Stimulated activated CD4-positive, alpha-beta T cell treated with anti-CD3 and anti-CD28 coated beads, TNF-alpha, amount 100 ng/mL, for 4 hours (primary cell): ENCODE measurements around the gene NUDT16L1.
A peak's percentile ranks its signal among the peaks of the same experiment; 100 is the strongest.

ENCODE experiments used
- DNase-seq, 3 experiments: peaks; one replicate each; pipeline ENCODE4 v3.0.0-alpha.2; 2020; ENCODE audit warnings: low read depth in 3 of 3

The NUDT16L1 gene

DNA sequence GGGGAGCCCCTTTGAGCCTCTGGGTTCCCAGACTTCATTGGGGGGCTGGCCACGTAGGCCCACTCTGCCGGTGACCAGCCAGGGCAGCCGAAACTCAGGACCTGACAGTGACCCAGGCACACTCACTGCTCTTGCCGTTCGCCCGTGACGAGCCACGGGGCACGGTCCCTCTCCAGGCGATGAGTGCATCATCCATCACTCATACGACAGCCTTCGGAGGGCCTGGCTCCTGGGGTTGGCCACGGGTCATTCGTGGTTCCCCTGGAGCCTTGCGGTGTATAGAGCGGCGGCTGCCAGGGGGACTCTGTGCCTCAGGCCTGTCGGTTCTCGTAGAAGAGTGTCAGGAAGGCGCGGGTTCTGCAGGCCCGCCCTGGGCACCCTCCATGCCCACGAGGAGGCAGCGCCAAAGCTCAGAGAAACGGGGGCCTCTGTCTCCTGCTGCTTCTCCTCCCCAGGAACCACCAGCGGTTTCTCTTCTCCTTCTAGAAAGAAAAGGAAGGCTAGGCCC lies 11.2 kb upstream of the NUDT16L1 start:
- no peak for DNase-seq

DNA sequence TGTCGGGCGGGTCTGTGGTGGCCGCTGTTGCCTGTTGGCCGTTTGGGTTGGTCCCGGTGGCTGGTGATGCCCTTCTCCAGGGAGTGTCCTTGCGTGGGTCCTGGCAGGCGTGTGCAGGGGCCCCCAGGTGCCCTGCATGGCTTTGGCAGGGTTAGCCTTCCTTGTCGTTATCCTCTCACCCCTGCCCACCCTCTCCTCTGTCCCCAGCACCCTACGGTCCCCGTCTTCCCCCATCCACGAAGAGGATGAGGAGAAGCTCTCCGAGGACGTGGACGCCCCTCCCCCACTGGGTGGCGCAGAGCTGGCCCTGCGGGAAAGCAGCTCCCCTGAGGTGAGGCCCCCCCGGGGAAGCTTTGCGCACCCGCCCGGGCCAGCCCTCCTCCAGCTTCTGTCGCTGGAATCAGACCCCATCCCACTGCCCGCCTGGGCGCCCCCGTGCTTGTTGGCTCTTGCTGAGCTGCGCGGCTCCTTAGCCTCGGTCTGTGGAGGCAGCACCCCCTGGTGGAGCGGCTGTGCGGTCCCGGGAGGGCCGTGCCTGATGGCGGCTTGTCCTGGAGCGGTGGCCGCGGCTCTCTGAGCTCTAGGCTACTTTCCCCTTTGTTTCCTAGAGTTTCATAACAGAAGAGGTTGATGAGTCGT lies 10.6 kb upstream of the NUDT16L1 start:
- no peak for DNase-seq

DNA sequence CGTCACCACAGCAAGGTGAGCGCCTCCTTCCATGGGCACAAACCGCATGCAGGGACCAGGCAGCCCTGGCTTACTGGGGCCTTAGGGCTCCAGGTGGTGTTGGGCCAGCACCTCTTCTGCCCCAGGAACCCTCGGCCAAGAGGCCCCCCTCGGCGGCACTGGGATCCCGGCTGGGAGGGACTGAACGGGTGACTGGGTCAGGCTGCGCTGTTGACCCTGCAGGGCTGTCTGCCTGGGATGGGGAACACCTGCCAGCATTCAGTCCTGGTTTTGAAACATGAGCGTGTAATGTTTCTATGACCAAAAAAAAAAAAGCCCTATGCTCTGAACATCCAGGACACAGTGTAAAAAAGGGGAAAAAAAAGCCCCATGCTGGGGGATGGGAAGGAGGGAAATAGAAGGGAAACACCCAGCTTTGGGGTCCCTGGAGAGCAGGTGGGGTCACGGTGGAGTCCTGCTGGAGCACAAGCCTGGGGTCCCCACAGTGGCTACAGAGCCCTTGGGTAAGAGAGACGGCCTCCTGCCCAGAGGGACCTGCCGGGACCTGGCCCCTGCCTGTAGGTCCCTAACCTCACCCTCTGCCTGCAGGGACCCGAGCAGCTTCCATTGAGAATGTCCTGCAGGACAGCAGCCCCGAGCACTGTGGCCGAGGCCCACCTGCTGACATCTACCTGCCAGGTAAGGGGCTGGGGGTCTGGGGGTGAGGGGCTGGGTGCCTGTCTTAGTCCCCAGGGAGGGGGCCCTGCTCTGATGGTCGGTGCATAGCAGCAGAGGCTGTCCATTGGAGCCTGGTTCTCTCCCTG lies 9.9 kb upstream of the NUDT16L1 start:
- DNase-seq, result no peak

DNA sequence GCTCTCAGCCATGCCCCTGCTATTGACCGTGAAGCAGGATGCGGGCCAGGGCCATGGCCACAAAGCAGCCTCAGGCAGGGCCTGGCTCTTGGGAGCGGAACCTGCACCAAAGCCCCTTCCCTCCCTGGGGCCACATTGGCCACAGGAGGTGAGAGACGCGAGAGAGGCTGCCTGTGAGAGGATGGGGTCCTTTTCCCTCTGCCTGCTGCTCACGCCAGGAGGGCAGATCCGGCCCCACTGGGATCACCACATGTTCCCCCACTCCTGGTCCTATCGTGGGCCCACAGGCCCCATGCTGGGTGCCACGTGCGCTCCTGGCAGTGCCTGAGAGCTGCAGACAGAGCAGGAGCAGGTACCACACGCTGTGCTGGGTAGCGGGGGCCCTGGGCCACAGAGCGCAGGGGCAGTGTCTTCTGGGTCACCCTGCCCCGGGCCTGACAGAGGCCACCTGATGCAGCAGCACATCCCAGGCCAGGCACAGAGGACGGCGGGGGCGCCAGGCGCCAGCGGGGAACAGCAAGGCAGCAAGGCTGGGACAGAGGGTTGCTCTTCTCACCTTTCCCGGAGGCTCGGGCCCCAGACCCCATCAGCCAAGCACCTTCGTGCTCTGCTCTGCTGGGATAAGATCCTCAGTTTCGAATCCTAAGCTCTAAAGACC lies 9.2 kb upstream of the NUDT16L1 start:
- no peak for DNase-seq

DNA sequence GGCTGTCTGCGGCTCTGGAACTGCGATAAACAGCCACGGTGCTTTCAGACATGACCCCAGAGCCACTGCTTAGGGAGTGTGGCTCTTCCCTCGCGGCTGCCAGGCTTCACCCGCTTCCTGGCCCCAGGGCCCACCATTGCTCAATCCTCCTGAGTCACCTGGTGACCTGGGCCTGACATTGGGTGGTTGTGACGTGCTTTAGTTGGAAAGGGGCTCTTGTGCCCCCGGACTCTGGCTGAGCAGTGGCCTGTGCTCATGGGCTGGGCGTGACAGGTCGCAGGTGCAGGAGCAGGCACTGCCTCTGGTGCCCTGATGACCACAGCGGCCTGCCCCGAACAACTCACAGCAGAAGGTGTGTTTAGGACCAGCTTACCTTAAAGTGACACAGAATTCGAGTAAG lies 8.6 kb upstream of the NUDT16L1 start:
- DNase-seq, result no peak

DNA sequence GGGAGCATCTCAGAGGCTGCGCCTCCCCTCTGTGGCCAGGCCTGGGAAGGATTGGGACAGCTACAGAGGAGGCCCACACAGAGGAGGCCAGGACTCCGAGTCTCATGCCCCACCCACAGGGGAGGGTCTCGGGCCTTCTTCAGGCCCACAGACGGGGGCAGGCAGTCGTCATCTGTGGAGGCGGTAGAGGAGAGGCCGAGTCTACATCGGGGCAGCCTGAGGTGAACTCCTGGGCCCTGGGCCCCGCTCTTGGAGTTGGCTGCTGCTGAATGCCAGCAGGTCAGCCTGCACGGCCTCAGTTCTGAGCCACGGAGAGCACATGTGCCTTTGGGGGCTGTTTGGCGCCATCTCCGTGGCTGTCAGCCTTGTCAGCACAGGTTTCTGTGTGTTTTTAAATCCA lies 8.1 kb upstream of the NUDT16L1 start:
- no peak for DNase-seq

DNA sequence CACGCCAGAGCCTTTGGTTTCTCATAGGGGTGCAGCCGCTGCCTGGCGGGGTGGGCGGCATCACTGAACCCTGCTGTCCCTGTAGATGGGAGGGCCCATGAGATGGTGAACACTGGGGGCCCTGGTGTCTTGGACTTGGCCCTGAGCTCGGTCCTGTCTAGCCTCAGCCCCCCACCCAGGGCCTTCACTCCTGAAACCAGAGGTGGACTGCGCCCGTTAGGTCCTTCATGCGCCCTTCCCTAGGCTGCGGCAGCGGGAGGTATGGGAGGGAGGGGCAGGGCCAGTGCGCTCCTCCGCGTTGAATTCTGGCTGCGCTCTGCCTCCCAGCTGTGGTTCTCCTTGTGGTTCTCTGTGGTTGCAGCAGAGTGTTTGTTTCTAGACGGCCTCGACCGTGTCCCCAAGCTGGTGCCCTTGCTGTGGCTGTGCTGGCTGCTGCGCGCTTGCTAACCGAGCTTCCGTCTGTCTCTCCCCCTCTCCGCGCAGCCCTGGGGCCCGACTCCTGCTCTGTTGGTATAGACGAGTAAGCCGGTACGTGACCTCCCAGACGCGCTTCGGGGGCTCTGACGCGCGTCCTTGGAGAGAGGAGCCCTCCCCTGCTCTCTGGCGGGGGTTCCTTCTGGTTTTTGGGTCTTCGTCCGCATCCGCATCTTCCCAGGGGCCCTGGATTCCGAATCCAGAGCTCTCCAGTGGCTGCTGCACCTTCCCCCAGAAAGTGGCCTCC lies 7.4 kb upstream of the NUDT16L1 start:
- no peak for DNase-seq

DNA sequence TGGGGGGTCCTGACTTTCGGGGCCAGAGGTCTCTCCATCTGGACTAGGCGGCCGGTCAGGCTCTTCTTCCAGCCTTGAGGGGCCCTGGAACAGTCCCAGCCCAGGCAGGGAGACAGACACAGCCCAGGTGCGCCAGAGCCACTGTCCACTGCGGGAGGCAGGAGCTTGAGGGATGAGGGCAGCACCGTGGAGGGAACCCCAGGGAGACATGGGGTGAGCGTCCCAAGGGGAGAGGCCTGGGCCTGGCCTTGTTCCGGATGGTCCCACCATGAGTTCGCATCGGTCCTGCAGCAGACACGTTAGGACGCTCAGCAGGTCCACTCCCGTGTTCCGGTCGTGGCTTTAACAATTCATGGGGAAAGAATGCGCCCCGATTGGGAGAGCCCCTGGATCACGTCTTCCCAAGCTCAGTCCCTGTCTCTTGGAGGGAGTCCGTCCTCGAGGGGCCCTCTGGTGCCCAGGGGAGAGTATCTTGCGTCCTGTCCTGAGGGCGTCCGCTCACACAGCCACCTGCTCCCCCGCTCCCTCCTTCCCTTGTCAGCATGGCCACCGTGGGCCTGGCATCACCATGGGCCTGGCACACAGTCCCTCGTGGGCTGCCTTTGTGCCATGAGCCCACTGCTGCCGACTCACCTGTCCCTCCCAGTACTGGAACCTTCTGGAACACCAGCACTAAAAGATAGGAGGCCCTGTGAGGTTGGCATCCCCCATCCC lies 6.7 kb upstream of the NUDT16L1 start:
- DNase-seq, result no peak

DNA sequence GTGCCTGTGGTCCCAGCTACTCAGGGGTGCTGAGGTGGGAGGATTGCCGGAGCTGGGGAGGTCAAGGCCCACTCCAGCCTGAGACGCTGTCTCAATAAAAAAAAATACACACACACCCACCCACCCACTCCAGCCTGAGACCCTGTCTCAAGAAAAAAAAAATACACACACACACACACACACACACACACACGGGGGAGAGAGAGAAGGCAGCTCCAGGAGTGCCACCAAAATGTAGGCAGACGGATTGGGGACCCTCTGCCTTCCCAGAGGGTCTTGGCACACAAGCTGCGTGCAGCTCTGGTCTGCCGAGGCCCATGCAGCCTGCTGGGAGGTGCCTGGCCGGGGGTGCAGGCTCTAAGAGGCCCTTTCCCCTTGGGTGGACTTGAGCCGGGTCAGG lies 5.9 kb upstream of the NUDT16L1 start:
- DNase-seq, result no peak

DNA sequence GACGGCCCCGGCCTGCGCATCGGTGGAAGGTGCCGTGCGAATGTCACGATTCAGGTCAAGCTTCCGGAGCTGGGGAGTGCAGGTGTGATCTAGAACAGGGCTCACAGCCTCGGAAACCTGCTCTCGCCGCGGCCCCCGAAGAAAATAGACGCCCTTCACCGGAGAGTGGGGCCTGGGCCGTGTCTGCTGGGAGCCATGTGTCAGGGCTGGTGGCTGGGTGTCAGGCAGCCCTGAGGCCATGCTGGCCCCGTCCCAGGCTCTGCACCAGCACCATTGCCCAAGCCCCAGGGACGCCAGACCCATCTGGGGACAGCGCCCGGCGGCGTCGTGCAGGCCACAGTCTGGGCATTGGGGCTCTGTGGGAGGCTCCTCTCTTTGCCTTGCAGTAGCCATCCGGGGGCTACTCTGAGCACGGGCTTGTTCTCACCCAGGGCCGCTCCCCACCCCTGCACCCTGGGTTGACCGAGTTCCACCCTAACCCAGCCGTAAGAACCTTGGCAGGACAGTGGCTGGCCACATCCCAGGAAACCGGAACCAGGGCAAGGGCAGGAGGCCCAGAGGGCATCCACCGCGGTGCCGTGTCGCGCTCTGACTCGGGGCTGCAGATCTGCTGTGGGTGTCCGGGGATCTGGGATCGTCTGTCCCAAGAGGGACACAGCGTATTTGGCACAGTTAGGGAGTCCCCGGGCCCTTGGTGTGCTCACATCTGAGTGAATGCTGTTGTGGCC lies 5.3 kb upstream of the NUDT16L1 start:
- DNase-seq, result no peak

DNA sequence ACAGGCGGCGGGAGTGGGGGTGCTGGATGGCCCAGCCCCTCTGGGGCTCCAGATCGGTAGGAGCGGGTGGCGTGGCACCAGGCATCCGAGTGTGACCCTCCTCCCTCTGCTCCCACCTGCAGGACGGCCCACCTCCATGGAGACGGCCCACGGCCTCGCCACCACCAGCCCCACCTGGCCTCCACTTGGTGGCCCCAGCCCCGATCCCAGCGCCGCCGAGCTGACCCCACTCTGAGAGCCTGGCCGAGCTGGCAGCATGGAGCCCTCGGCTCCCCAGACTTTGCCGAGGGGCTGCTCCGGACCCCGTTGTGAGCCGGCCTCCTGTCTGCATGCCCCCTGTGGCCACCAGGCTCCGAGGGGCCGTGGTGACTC lies 4.7 kb upstream of the NUDT16L1 start:
- DNase-seq, result no peak

DNA sequence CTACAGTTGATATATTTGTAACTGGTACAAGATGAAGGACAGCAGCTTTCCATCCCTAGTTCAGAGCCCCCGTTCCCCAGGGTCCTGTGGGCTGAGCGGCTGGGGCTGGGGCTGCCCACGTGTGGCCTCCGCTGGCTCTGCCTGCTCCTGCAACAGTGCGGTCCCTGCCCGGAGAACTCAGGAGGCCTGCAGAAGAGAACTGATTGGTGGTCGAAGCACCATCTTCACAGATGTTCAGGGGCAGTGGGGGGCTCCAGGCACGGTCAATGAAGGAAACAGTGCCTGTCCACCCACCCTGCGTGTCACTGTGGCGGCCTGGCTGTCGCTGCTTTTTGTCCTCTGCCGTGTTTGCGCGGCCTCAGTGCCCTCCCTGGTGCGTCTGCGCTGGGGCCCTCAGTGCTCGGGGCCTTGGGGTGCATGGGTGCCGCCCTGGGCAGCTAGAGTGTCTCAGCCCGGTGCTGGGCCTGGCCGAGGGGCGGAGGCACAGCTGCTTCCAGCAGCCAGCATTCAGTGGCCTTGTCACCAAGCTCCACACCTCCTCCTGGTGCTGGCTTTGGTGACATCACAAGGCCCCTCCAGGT lies 4.2 kb upstream of the NUDT16L1 start:
- DNase-seq, result no peak

DNA sequence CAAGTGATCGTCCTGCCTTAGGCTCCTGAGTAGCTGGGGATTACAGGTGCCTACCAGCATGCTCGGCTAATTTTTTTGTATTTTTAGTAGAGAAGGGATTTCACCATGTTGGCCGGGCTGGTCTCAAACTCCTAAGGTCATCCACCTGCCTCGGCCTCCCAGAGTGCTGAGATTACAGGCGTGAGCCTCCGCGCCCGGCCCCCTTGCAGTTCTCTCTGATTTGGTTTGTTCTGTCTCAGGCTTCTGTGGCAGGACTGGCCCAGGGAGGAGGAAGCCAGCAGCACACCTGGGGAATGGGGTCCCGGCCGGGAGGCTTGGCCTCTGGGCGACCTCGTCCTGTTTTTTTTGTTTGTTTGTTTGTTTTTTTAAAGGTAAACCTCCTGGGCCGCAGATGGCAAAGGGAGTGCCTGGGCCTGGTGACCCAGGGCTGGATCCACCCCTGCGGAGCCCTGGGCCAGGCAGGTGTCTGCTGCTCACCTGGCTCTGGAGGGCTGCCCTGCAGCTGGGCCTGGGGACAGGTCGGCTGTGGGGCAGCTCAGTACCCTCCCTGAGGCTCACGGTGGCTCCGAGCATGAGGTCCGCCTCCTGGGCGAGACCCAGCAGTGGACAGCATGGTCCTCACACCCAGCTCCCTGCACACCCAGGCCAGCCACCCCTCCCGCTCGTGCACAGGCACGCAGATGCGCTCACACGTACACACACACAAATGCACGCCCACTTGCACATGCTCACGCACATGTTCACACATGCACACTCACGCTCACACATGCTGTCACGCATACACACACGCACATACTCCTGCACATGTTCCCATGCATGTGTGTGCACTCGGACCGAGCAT lies 3.3 kb upstream of the NUDT16L1 start:
- no peak for DNase-seq

DNA sequence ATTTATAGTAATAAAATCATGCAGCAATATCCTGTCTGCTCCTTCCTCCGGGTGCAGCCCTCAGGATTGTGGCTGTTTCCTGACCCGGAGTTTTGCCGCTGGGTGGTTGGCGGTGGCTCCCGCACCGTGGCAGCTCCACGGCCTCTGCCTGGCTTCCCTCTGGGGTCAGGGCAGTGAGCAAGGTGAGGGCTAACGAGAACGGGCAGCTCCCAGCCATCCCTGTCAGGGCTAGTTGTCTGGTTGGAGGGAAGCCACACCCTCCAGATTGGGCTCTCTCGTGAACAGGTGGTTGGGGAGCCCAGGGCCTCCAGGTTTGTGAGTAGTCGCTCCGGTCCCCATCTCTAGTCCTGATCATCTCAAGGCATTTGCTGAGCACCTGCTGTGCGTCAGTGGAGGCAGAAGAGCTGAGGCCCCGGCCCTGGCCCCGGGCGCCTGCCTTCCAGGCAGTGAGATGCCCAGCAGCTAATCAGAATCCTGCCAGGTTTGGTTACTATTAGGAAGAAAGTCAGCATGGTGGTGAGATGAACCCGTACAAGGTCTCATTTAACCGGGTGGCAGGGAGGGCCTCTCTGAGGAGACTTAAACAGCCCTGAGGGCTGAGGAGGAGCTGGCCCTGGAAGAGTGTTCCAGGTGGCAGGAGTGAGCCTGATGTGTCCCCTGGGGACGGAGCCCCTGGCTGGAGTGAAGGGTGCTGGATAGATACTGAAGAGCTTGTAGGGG lies 2.3 kb upstream of the NUDT16L1 start:
- DNase-seq, result no peak

DNA sequence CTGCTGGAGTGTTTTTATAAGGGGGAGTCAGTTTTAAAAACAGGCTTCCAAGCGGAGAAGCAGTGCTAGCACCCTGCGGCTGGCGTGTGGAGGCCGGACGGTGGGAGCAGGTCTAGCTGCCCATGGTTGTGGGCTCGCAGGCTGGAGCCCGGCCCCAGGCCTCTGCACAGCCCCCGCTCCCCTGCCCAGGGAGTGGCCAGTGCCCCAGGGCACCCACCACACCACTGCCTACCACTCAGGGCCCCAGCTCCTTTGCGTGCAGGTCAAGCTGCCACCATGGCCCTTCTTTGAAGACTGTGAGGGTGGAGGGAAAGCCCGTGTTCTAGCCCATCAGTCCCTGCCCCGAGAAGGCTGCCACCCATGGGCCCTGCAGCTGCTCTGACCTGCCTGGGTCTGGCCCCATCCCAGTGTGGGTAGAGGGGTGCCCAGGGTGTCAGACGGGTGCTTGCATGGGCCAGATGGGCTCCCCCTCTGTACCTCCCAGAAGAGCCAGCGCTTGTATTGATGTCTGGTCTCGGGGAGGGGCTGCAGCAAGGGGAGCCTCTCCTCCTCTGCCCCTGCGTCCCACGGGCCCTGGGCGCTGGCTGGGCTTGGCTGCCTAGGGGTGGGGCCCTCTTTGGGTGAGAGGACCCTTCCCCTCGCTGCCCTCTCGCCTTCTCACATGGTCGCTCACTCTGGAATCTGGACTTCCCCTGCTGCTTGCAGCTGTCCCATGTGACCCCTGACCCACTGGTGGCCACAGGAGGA lies 1.5 kb upstream of the NUDT16L1 start:
- DNase-seq, result no peak

DNA sequence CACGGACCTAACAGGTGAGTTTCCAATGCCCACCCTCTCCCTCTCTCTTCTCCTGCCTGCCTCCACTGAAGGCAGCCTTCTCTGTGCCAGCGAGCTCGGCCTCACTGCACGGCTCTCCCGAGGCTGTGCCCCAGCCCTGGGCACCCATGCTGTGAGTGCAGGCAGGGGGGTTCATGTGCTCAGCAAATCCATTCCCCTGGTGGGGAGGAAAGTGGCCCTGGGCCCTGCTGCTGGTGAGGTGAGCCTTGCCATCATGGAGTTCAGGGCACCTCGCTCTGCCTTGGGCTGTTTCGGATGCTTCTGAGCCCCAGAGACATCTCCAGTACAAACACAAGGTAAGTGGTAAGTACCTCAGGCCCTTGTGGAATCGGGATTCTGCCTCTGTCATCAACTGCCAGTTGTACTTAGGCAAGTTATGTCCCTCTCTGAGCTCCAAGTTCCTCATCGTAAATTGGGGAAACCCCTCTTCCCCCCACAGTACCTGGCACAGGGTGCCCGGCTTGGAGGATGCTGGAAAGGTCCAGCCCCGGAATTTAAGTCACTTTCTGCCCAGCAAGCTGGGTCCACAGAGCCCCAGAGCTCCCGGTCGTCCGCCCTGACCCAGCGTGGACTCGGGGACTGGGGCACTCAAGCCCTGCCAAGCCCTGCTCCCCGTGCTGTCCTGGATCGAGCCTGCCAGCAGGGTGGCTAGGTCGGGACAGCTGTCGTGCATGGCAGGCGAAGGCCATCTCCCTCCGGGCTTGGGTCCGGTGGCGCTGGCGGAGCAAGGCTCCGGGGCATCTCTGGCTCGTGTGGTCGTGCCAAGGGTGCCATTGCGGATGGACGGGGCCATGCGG lies 684 bp upstream of the NUDT16L1 start:
- no peak for DNase-seq

DNA sequence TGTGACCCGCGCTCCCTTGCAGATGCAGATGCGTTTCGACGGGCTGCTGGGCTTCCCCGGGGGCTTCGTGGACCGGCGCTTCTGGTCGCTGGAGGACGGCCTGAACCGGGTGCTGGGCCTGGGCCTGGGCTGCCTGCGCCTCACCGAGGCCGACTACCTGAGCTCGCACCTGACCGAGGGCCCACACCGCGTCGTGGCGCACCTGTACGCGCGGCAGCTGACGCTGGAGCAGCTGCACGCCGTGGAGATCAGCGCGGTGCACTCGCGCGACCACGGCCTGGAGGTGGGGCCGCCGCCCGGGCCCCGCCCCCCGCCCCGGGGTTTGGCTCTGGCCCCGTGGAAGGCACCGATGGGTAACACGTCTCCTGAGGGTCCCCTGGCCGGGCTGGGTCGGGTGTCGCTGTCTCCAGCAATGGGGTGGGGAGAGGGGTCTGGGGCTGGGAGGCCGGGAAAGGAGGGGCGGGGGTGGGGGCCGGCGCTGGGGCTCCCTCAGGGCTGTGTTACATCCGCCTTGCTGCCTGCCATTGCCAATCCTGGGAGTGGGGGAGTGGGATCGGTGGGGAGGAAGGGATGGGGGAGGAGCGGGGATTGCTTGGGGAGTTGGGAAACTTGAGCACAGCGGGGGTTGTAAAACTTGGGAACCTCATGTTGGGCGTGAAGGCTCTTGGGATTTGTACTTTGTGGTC lies 737 bp downstream of the NUDT16L1 start:
- DNase-seq, result peak; percentile 15 to 34 (median 21)
